ENCODE measurements around the gene TSEN2. TPM values are rescaled to one million over a fixed set of nuclear protein-coding genes. Genes with fewer than 3 reads are reported as not detected.

The TSEN2 gene
- total and polyA plus RNA-seq, 9 of the 15 experiments (the other 6 are each of a cell fraction or from before 2014, with no cell fraction given), result 38.5 to 76.3 (median 46.6) TPM

- TF ChIP-seq ZNF778 (CRISPR knock-in tag; IDR thresholded peaks at IDR 0.05) (no peak), GTF2A2 (tag; IDR thresholded peaks at IDR 0.05) (no peak), CHD7 (IDR thresholded peaks at IDR 0.05; ENCODE audit: low read depth, low read length) (peak; percentile 36), ARID1B (IDR thresholded peaks at IDR 0.05) (no peak), ATF4 (CRISPR knock-in tag; IDR thresholded peaks at IDR 0.05) (no peak), IRF2 (CRISPR knock-in tag; IDR thresholded peaks at IDR 0.05) (no peak), KLF6 (CRISPR knock-in tag; IDR thresholded peaks at IDR 0.05; ENCODE audit: borderline replicate concordance) (no peak), TCF7 (IDR thresholded peaks at IDR 0.05; ENCODE audit: borderline replicate concordance) (no peak), HINFP (tag; conservative IDR thresholded peaks at IDR 0.05; ENCODE audit: low read depth) (no peak), RBBP5 (IDR thresholded peaks at IDR 0.05; ENCODE audit: borderline replicate concordance, insufficient read depth, low read length, poor library complexity, severe bottlenecking) (peak; percentile 97), ZNF311 (CRISPR knock-in tag; IDR thresholded peaks at IDR 0.05) (no peak), TEAD1 (CRISPR knock-in tag; IDR thresholded peaks at IDR 0.05) (no peak; a peak in 1 of 4 replicates), ADNP (tag; IDR thresholded peaks at IDR 0.05) (no peak), TCF3 (CRISPR knock-in tag; IDR thresholded peaks at IDR 0.05) (no peak)
Observed at GRCh38 chr3:12484198-12484982, at the start of gene TSEN2 (continued).

All from K562 (cell line).